SU-DHL-6 (cell line): ENCODE measurements around the gene WWTR1.

Experiments
- H2AFZ ChIP-seq: fragments of 200-600 bp; sonication (generic); 2 replicates; pipeline ENCODE4 v1.6.1; 2014; ENCODE audit warnings: low read depth, mild to moderate bottlenecking, moderate library complexity, mixed read lengths, antibody characterized with exemption, low read length; ENCODE audit not compliant: severe bottlenecking
- H3F3A ChIP-seq: fragments of 200-600 bp; shearing (Covaris generic); 2 replicates; pipeline ENCODE4 v1.6.0; 2016; ENCODE audit warnings: antibody characterized with exemption, mild to moderate bottlenecking; ENCODE audit not compliant: insufficient read depth
- H3K27ac ChIP-seq: fragments of 200-600 bp; sonication (generic); 2 replicates; pipeline ENCODE4 v1.5.1; 2016; ENCODE audit warnings: low read depth, mild to moderate bottlenecking, low read length, moderate library complexity, mixed read lengths
- H3K27me3 ChIP-seq: fragments of 200-600 bp; sonication (generic), shearing (Covaris generic); 2 replicates; pipeline ENCODE4 v1.6.0; 2014; ENCODE audit warnings: mild to moderate bottlenecking, low read length
- H3K36me3 ChIP-seq: fragments of 200-600 bp; sonication (generic); 2 replicates; pipeline ENCODE4 v1.6.1; 2014; ENCODE audit warnings: mild to moderate bottlenecking, low read length, mixed read lengths
- H3K4me2 ChIP-seq: fragments of 300-600, 200-600 bp; shearing (Covaris generic), sonication (generic); 2 replicates; pipeline ENCODE4 v1.6.0; 2014; ENCODE audit warnings: low read length, low read depth, mild to moderate bottlenecking; ENCODE audit not compliant: poor library complexity, severe bottlenecking
- H3K4me3 ChIP-seq: fragments of 200-600 bp; sonication (generic); 2 replicates; pipeline ENCODE4 v1.5.1; 2014; ENCODE audit warnings: antibody characterized with exemption, low read length, mild to moderate bottlenecking, mixed read lengths; ENCODE audit not compliant: insufficient read depth, poor library complexity, severe bottlenecking
- H3K79me2 ChIP-seq: fragments of 200-600 bp; sonication (generic); 2 replicates; pipeline ENCODE4 v1.6.1; 2014; ENCODE audit warnings: mild to moderate bottlenecking, low read length, moderate library complexity; ENCODE audit not compliant: insufficient read depth
- H3K9ac ChIP-seq: fragments of 200-600 bp; sonication (generic); 2 replicates; pipeline ENCODE4 v1.7.0; 2014; ENCODE audit warnings: mild to moderate bottlenecking, low read length
- H3K9me2 ChIP-seq: fragments of 200-600 bp; sonication (generic); replicated peaks from 2 replicates; pipeline ENCODE4 v1.6.1; 2014; ENCODE audit warnings: low read length; ENCODE audit not compliant: insufficient read depth
- H3K9me3 ChIP-seq: fragments of 200-600 bp; sonication (generic); 2 replicates; pipeline ENCODE4 v1.6.1; 2014; ENCODE audit warnings: low read length, mixed read lengths; ENCODE audit not compliant: insufficient read depth
- H4K20me1 ChIP-seq: fragments of 200-600 bp; sonication (generic); 2 replicates; pipeline ENCODE4 v1.6.1; 2014; ENCODE audit warnings: low read depth, mild to moderate bottlenecking, antibody characterized with exemption, low read length, moderate library complexity, mixed read lengths
- EZH2phosphoT487 ChIP-seq: fragments of 200-600 bp; sonication (generic), shearing (Covaris generic); conservative IDR thresholded peaks from 2 replicates; pipeline ENCODE4 v1.6.1; 2018; ENCODE audit warnings: mild to moderate bottlenecking, antibody characterized with exemption, low read length, moderate library complexity, mixed read lengths
- TF ChIP-seq, protein P1 (sequence below): fragments of 200-600 bp; sonication (generic); IDR thresholded peaks from one replicate; pipeline ENCODE4 v1.5.1; 2017; ENCODE audit warnings: antibody characterized with exemption, mild to moderate bottlenecking, low read length, moderate library complexity; ENCODE audit not compliant: insufficient read depth, poor library complexity, severe bottlenecking

The WWTR1 gene

DNA sequence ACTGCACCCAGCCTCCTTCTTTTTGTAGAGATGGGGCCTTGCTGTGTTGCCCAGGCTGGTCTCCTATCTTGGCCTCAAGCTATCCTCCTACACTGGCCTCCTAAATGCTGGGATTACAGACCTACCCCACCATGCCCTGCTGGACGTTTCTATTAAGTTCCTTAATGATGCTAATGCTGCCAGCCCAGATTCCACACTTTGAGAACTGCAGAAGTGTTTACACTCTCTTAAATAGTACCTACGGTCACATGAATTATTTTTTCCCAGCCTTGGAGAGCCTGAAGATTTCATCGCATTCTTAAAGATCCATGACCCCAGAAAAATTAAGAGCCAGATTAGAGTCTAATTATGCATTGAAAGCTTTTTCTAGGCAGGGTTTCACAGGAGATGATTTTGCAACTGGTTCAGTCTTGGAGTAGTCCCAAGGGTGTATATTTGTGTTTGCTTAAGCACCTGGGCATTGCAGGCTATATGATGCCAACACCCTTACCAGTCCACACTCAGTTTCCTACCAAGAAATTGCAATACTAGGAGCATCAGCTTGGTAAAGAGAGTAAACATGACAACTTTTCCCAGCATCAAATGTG, 146.7 kb downstream of the WWTR1 start:
- Histone ChIP-seq H3K27ac (no peak overlapping the region), H3K9me3 (no peaks in the 10 kb centered on the region), H3K9ac (no peak overlapping the region), H3K9me2 (no peaks in the 10 kb centered on the region), H3F3A (no peaks in the 10 kb centered on the region), H4K20me1 (no peaks in the 10 kb centered on the region), H3K27me3 (no peaks in the 10 kb centered on the region), H3K4me3 (no peak overlapping the region), H3K4me2 (no peak overlapping the region), H2AFZ (no peak overlapping the region), H3K36me3 (no peaks in the 10 kb centered on the region), H3K79me2 (no peaks in the 10 kb centered on the region)
- TF ChIP-seq, protein P1, sequence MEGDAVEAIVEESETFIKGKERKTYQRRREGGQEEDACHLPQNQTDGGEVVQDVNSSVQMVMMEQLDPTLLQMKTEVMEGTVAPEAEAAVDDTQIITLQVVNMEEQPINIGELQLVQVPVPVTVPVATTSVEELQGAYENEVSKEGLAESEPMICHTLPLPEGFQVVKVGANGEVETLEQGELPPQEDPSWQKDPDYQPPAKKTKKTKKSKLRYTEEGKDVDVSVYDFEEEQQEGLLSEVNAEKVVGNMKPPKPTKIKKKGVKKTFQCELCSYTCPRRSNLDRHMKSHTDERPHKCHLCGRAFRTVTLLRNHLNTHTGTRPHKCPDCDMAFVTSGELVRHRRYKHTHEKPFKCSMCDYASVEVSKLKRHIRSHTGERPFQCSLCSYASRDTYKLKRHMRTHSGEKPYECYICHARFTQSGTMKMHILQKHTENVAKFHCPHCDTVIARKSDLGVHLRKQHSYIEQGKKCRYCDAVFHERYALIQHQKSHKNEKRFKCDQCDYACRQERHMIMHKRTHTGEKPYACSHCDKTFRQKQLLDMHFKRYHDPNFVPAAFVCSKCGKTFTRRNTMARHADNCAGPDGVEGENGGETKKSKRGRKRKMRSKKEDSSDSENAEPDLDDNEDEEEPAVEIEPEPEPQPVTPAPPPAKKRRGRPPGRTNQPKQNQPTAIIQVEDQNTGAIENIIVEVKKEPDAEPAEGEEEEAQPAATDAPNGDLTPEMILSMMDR, result no peak
- no peak for TF ChIP-seq EZH2phosphoT487

DNA sequence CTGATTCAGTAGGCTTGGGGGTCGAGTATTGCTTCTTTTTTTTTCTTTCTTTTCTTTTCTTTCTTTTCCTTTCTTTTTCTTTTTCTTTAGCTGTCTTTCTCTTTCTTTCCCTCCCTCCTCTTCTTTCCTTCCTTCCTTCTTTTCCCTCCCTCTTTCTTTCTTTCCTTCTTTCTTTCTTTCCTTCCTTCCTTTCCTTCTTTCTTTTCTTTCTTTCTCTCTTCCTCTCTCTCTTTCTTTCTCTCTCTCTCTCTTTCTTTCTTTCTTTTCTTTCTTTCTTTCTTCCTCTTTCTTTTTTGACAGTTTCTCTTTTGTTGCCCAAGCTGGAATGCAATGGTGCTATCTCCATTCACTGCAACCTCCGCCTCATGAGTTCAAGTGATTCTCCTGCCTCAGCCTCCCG, 147.3 kb downstream of the WWTR1 start:
- Histone ChIP-seq H3K9ac (no peak overlapping the region), H3K27ac (no peak overlapping the region)

DNA sequence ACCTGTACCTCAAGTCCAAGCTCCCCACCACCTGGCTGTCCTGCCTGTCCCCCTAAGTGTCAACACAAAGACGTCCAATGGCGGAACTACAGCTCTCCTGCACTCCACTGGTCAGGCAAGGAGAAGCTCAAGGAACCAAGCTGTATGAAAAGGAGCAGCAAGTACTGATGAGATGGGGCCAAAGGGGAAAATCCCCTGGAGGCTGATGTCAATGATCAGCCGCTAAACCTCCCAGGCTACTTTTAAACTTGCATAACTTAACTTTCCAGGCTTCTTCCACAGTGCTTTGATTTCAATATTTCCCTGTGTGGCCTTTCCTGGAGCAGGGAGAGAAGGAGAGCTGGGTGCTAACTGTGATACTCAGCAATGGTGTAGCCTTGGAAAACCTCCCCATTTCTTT, 148.3 kb downstream of the WWTR1 start:
- Histone ChIP-seq H3K36me3 (no peaks in the 10 kb centered on the region), H3K4me2 (no peak overlapping the region)
- TF ChIP-seq, protein P1, result no peak
- no peak for TF ChIP-seq EZH2phosphoT487

More for the DNA sequence above, 147.3 kb downstream of the WWTR1 start:
- Histone ChIP-seq H3K79me2 (no peaks in the 10 kb centered on the region), H3K9me3 (no peaks in the 10 kb centered on the region), H2AFZ (no peak overlapping the region), H3K4me2 (no peak overlapping the region), H3K4me3 (no peak overlapping the region), H3F3A (no peaks in the 10 kb centered on the region), H3K9me2 (no peaks in the 10 kb centered on the region), H4K20me1 (no peaks in the 10 kb centered on the region), H3K36me3 (no peaks in the 10 kb centered on the region), H3K27me3 (no peaks in the 10 kb centered on the region)
- no peak for TF ChIP-seq EZH2phosphoT487
- TF ChIP-seq, protein P1, result no peak

More for the DNA sequence above, 148.3 kb downstream of the WWTR1 start:
- no peaks in the 10 kb centered on the region for H3K9me2 ChIP-seq
- H3K9ac ChIP-seq, result no peak overlapping the region
- no peak overlapping the region for H2AFZ ChIP-seq
- H3K27ac ChIP-seq, result no peak overlapping the region
- no peaks in the 10 kb centered on the region for H3K9me3 ChIP-seq
- no peak overlapping the region for H3K4me3 ChIP-seq
- no peaks in the 10 kb centered on the region for H4K20me1 ChIP-seq
- H3F3A ChIP-seq, result no peaks in the 10 kb centered on the region
- H3K79me2 ChIP-seq, result no peaks in the 10 kb centered on the region
- H3K27me3 ChIP-seq, result no peaks in the 10 kb centered on the region
